Left kidney (tissue), 2 donors: Measurements from ENCODE around the gene DGKB. TPM values are rescaled to one million over a fixed set of nuclear protein-coding genes. Genes with fewer than 3 reads are reported as not detected.

Experiments
- DNase-seq: peaks from one replicate; pipeline ENCODE4 v3.0.0-alpha.2; 2013
- polyA plus RNA-seq: library from polyadenylated mRNA; unstranded; fragments of 120-200 nt; gene quantifications from one replicate; pipeline ENCODE4 v1.2.1, GENCODE V29; 2013; ENCODE audit not compliant: insufficient read length

The DGKB gene
- polyA plus RNA-seq, 1 donor = 3.6 TPM

- DNase-seq = peak; percentile 82
These were observed 444.7 kb downstream of the DGKB start for GRCh38 chr7:14457568-14458453.

GRCh38 chr7:14449291-14449690, 453.3 kb downstream of the DGKB start:
- no peak for DNase-seq

- DNase-seq = no peak
These were observed 455.7 kb downstream of the DGKB start for GRCh38 chr7:14446829-14447228.

GRCh38 chr7:14446219-14446618, 456.3 kb downstream of the DGKB start:
- DNase-seq = no peak

DNA sequence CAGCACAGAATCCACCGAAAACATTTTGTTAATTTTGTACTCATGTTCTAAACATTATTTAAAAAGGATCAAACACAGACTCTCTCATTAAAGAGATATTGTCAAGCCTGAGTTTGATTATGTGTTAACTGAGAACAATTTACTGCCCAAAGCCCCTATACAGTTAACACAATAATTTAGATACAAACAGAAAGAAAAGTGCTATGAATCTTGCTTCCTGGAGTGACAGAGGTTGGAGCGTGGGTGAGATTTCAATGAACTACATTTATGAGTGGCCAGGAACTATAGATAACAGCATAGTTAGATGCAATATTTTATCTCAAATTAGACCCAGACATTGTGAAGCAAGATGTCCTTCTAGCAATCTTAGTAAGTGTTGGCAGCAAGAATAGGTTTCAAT, 464.2 kb downstream of the DGKB start:
- DNase-seq = no peak

GRCh38 chr7:14436878-14437277, 465.7 kb downstream of the DGKB start:
- DNase-seq = no peak

- DNase-seq = no peak
These were observed 469.6 kb downstream of the DGKB start for GRCh38 chr7:14432924-14433323.

- DNase-seq = peak; percentile 15
These were observed 471.6 kb downstream of the DGKB start for GRCh38 chr7:14430926-14431325.

DNA sequence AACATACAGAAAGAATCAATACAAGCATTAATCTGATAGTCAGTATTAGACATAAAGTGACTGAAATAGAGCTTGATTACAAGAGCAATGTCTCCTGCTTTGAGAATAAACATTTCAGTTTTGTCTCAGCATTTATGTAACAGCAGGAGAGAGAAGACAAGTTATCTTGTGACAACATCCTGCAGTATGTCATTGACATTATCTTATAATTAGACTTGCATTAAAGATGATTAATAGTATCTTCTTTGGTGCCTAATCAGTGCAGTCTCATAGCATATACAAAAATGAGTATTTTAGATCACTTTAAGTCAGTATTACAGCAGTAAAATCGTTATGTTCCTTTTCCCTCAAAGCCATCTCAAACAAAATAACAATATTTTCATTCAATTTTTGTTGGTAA, 477.0 kb downstream of the DGKB start:
- no peak for DNase-seq

DNA sequence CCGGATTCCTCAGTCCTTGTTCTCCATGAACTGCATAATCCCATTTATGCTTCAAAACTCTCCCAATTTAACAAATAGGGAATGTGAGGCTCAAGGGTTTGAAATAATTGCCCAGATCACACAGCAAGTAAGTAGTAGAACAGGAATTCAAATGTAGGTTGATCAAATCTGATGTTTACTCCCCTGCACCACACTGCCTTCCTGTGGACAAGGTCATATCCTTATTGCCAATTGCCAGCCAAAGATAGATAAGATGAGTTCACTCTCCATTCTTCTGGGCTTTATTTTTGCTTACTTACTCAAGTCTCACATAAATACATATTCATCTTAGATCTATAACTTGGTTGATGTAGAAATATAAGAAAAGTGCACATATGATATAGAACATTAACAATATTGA, 477.9 kb downstream of the DGKB start:
- DNase-seq = no peak

DNA sequence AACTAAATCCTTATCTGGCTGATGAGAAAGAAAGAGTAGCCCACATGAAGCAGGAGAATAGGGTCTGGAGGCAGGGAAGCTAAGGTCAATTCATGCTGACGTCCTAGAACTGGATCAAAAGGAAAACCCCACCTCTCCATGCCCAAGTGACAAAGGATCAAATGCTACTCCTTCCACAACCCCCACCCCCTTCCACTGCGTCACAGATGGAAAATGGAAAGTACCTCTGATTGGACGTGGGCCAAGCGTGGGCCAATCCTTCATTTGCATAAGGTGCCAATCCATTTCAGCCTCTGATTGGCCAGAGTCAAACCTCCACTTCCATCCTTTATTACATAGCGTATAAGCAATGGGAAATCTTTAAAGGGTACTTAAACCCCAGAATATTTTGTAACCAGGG, 481.8 kb downstream of the DGKB start:
- DNase-seq = no peak

DNA sequence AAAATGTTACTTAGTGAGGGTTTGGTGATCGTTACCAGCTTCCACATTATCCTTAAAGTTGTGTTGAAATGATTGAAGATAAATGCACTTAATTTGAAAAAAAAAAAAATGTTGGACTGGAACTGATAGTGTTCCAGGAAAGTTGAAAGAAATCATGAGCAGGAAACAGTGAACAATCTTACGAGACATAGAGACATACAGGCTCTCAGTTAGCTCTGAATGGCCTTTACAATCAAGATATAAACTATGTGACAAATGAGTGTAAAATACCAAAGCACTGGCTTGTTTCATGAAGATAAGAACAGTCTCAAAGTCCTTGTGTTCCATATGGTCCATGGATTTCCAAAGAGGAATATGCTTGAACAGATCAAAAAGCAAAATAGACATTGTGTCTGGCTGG, 483.0 kb downstream of the DGKB start:
- DNase-seq = no peak

DNA sequence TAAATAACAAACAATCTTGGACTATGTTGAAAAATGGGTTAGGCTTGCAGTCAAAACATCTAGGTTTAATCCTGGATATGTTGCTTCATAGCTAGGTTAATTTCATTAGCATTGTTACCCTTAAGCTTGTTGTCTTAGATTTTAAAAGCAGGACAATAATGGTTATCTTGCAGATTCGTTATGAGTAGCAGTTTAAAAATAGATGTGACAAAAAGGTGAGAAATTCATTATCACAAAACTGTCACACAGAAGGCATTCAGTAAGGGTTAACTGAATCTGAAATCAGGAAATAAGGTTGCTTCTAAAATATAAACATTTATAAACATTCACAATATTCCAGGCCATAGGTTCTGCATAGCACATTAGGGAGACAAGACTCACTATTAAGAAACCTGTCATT, 483.9 kb downstream of the DGKB start:
- no peak for DNase-seq

- no peak for DNase-seq
These were observed 488.1 kb downstream of the DGKB start for GRCh38 chr7:14414274-14414986.

DNA sequence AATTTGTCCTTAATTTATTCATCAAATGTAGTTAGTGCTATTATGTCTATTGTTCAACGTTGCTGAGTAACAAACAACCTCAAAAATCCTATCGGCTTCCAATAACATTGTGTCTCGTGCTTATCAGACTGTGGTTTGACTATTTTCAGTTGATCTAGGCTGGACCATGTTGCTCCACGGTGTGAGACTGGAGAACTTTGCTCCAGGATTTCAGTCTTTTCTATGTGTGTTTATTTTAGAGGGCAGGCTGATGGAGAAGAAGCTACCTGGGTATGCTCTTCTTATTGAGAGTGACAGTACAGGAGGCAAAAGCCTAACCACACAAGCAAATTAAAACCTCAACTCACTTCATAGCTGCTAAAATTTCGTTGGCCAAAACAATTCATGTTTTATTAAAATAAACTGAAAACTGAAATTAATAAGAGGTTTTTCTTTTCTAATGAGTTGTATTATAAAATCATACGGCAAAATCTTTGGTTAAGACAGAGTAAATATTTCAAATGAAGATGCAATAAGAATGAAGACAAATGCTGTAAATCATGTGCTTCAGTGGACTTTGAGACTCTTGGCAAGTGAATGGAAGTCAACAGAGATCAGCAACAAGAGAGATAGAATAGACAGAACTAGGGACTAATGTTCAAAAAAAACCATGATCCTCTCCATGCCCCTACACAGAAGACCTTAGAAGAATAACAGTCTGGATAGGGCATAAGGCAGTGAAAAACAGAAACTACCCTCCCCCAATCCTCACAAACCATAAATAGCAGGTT, 495.1 kb downstream of the DGKB start:
- no peak for DNase-seq

- no peak for DNase-seq
These were observed 499.0 kb downstream of the DGKB start for GRCh38 chr7:14403587-14403986.

DNA sequence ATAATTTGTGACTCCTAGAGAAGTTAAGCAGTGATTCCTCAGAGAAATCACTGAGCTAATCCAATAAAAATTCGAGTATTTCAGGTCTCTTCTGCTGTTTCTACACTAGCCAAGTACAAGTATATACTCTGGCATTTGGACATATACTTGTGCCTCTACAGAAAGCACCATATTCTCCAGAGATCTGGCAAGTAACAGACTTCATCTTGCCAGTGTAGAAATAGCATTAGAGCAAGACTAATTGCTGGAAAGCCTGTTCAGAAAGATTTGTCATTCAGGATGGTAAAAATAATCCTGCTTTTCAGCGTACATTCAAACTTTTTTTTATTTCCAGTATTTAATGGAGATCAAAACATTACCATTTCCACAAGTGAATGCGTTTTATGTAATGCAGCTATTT, 502.3 kb downstream of the DGKB start:
- DNase-seq = no peak

GRCh38 chr7:14398526-14398925, 504.0 kb downstream of the DGKB start:
- no peak for DNase-seq

DNA sequence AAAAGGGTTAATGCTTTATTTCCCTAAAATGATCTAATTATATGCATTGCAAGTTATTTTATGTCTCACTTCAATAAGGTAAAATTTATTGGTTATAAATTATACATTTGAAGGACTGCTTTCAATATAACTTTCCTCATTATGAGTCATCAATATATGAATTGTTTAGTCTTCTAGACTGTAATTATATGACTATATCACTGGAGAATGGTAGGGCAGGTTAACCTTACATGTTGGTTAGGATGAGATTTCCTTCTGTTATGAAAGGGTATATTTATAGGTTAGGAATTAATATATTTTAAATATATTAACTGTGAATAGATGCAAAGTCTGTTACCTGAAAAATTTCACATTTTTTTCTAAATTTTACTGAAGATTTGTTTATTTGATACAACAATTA, 506.7 kb downstream of the DGKB start:
- DNase-seq = no peak

GRCh38 chr7:14394786-14395185, 507.8 kb downstream of the DGKB start:
- no peak for DNase-seq

DNA sequence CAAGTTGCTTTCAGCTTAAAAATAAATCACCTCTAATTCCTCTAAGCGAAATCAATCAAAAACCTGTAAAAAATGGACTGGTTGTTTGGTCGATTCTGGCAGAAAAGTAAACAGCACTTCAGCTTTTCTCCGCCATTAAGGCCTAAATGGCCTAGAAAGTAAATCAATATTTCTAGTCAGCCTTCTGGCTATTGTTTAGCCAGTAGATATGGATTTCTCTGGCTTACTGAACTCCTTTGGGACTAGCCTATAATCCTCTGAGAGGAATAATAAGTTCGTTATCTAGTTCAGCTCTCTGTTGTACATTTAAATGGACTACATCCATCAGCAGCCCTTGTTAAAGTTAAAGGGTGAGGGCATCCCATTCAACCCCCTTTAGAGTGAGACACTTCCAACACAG, 513.0 kb downstream of the DGKB start:
- no peak for DNase-seq

DNA sequence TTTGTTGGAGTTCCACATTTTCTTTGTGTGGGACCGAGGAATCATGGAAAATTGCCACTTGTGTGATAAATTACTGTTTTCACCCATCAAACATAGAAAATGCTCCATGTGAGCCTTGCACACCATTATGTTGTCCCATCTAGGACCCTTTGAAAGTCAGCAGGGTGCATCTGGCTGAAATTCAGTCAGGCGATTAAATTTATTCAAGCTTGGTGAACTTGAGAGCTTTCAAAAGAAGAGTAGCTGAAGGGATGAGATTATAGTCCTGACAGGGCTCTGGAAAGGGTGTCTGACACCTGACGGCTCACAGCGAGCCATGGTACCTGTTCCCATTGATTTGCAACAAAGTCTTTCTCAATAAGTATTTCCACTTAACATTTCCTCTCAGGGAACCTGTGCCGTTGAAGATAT, 513.4 kb downstream of the DGKB start:
- no peak for DNase-seq

- no peak for DNase-seq
These were observed 517.5 kb downstream of the DGKB start for GRCh38 chr7:14385074-14385473.
